Measurements from ENCODE around the gene OSBPL8. TPM values are rescaled to one million over a fixed set of nuclear protein-coding genes. Genes with fewer than 3 reads are reported as not detected.

Gene OSBPL8
- total RNA-seq, 1 donor from 2014 or later: 77.5 TPM

GRCh38 chr12:76313299-76313698 lies 246.3 kb downstream of the OSBPL8 start:
- Histone ChIP-seq H3K4me3 (ENCODE audit: low read depth, low read length) (no peak overlapping the region), H3K27me3 (ENCODE audit: control insufficient read depth, insufficient read depth, low read length) (no peaks in the 10 kb centered on the region), H3K36me3 (ENCODE audit: control insufficient read depth, insufficient read depth, low read length) (no peaks in the 10 kb centered on the region)
- DNase-seq (ENCODE audit: low read depth): no peak
- no peak for TF ChIP-seq CTCF (IDR thresholded peaks at IDR 0.05; ENCODE audit: insufficient read depth, low read length, poor library complexity, severe bottlenecking)

GRCh38 chr12:76312315-76312714 lies 247.3 kb downstream of the OSBPL8 start:
- Histone ChIP-seq H3K4me3 (ENCODE audit: low read depth, low read length) (no peak overlapping the region), H3K36me3 (ENCODE audit: control insufficient read depth, insufficient read depth, low read length) (no peaks in the 10 kb centered on the region), H3K27me3 (ENCODE audit: control insufficient read depth, insufficient read depth, low read length) (no peaks in the 10 kb centered on the region)
- no peak for DNase-seq (ENCODE audit: low read depth)
- TF ChIP-seq CTCF (IDR thresholded peaks at IDR 0.05; ENCODE audit: insufficient read depth, low read length, poor library complexity, severe bottlenecking): no peak

- no peak overlapping the region for H3K4me3 ChIP-seq (ENCODE audit: low read depth, low read length)
- DNase-seq (ENCODE audit: low read depth): no peak
- H3K27me3 ChIP-seq (ENCODE audit: control insufficient read depth, insufficient read depth, low read length): no peaks in the 10 kb centered on the region
- no peaks in the 10 kb centered on the region for H3K36me3 ChIP-seq (ENCODE audit: control insufficient read depth, insufficient read depth, low read length)
- no peak for TF ChIP-seq CTCF (IDR thresholded peaks at IDR 0.05; ENCODE audit: insufficient read depth, low read length, poor library complexity, severe bottlenecking)
Observed at GRCh38 chr12:76311796-76312195, 247.8 kb downstream of the OSBPL8 start.

- TF ChIP-seq CTCF (IDR thresholded peaks at IDR 0.05; ENCODE audit: insufficient read depth, low read length, poor library complexity, severe bottlenecking): no peak
- Histone ChIP-seq H3K27me3 (ENCODE audit: control insufficient read depth, insufficient read depth, low read length) (no peaks in the 10 kb centered on the region), H3K4me3 (ENCODE audit: low read depth, low read length) (no peak overlapping the region), H3K36me3 (ENCODE audit: control insufficient read depth, insufficient read depth, low read length) (no peaks in the 10 kb centered on the region)
- DNase-seq (ENCODE audit: low read depth): peak; percentile 34
Observed at GRCh38 chr12:76310110-76310509, 249.5 kb downstream of the OSBPL8 start.

- H3K4me3 ChIP-seq (ENCODE audit: low read depth, low read length): no peak overlapping the region
- no peaks in the 10 kb centered on the region for H3K27me3 ChIP-seq (ENCODE audit: control insufficient read depth, insufficient read depth, low read length)
- no peak for TF ChIP-seq CTCF (IDR thresholded peaks at IDR 0.05; ENCODE audit: insufficient read depth, low read length, poor library complexity, severe bottlenecking)
- no peak for DNase-seq (ENCODE audit: low read depth)
- H3K36me3 ChIP-seq (ENCODE audit: control insufficient read depth, insufficient read depth, low read length): no peaks in the 10 kb centered on the region
Observed at GRCh38 chr12:76308866-76309265, 250.7 kb downstream of the OSBPL8 start.

- no peak for DNase-seq (ENCODE audit: low read depth)
- no peaks in the 10 kb centered on the region for H3K36me3 ChIP-seq (ENCODE audit: control insufficient read depth, insufficient read depth, low read length)
- H3K4me3 ChIP-seq (ENCODE audit: low read depth, low read length): no peak overlapping the region
Observed at GRCh38 chr12:76307083-76307482, 252.5 kb downstream of the OSBPL8 start.

More at GRCh38 chr12:76307083-76307482, 252.5 kb downstream of the OSBPL8 start:
- no peak for TF ChIP-seq CTCF (IDR thresholded peaks at IDR 0.05; ENCODE audit: insufficient read depth, low read length, poor library complexity, severe bottlenecking)
- H3K27me3 ChIP-seq (ENCODE audit: control insufficient read depth, insufficient read depth, low read length): no peaks in the 10 kb centered on the region

Measured in kidney epithelial cell (primary cell).